GM12873 (cell line): ENCODE results near the gene ADARB1.

Experiments used
- TF ChIP-seq, protein P1 (sequence below): IDR thresholded peaks from 2 replicates; pipeline ENCODE4 v1.5.1; 2012; ENCODE audit warnings: low read depth, mild to moderate bottlenecking, moderate library complexity, low read length, control low read depth; ENCODE audit not compliant: insufficient read depth; ENCODE audit errors: missing control alignments

ADARB1 gene

DNA sequence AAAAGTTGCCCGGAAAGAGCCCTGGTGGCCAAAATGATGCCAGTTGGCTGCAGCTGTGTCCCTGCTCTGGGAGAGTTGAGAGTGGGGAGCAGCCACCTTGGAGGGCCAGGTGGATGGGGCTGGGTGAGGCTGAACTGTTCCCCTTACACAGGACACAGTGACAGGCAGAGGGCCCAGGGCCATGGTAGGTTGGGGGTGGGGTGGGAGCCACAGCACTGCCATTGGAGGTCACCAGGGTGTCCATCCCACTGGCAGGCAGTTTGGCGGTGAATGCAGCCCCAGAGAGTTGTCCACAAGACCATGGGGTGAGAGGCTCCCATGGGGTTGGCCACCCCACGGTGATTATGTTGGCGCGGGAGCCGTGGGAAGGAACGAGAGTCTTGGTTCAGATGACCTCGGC is 125.7 kb downstream of the ADARB1 start:
- TF ChIP-seq, protein P1, sequence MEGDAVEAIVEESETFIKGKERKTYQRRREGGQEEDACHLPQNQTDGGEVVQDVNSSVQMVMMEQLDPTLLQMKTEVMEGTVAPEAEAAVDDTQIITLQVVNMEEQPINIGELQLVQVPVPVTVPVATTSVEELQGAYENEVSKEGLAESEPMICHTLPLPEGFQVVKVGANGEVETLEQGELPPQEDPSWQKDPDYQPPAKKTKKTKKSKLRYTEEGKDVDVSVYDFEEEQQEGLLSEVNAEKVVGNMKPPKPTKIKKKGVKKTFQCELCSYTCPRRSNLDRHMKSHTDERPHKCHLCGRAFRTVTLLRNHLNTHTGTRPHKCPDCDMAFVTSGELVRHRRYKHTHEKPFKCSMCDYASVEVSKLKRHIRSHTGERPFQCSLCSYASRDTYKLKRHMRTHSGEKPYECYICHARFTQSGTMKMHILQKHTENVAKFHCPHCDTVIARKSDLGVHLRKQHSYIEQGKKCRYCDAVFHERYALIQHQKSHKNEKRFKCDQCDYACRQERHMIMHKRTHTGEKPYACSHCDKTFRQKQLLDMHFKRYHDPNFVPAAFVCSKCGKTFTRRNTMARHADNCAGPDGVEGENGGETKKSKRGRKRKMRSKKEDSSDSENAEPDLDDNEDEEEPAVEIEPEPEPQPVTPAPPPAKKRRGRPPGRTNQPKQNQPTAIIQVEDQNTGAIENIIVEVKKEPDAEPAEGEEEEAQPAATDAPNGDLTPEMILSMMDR = no peak

DNA sequence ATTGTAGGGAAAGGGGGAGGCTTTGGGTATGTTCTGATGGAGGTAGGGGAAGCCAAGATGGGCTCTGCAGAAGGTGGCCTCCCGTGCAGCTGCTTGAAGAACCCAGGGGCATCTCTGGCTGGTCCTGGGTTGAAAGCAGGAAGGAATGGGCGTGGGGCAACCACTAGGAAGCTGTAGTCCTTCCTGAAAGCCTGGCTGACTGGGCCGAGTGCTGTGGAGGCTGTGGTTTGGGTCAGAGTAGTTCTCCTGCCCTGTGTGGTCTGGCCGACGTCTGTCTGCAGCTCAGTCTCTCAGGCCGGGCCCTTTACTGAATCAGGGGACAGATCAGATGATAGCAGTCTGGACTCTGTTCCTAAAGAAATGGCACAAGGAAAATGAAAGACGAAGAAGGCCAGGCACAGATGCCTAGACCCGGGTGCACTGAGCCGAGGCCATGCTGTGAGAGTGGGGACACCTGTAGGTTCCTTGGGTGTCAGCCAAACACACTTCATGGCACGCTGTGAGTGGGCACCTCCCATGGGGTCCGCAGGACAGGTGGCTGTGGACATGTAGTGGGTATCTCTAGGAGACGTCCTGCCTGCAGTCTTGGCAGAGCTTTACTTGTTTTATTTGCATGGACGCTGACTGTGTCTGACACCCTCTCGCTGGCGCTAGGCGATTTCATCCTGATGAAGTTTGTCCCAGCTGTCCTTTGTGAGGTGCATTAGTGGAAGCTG is 126.4 kb downstream of the ADARB1 start:
- TF ChIP-seq, protein P1 = no peak

DNA sequence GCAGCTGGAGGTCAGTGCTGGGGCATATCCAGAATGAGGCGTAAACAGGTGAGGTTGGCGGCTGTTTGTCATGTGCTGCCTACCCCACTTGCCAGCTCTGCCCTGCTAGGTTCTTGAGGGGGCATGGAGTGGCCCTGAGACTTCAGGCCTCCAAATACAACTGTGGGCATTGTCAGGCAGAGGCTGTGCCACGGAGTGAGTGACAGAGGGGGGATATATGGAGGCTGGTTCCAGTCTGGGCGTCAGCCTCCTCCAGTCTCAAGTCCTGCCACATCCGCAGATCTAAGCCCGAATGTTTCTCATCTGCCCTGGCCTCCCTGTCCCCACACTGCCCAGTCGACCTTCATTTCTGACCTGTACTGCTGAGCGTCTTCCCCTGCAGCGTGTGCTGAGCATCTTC is 128.0 kb downstream of the ADARB1 start:
- TF ChIP-seq, protein P1 = no peak

DNA sequence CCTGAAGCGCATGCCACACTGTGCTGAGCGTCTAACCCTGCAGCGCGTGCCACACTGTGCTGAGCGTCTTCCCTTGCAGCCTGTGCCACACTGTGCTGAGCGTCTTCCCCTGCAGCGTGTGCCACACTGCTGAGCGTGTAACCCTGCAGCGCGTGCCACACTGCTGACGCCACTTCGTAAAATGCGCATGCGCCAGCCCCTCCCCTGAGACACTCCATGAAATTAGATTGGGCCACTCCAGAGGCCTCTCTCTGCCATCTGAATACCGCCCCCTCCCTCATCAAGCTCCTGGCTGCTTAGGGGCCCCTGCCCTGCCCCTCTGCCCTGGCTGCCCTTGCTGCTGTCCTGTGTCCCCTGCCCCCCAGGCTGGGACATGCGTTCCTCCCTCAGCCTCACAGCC is 128.5 kb downstream of the ADARB1 start:
- TF ChIP-seq, protein P1 = no peak

DNA sequence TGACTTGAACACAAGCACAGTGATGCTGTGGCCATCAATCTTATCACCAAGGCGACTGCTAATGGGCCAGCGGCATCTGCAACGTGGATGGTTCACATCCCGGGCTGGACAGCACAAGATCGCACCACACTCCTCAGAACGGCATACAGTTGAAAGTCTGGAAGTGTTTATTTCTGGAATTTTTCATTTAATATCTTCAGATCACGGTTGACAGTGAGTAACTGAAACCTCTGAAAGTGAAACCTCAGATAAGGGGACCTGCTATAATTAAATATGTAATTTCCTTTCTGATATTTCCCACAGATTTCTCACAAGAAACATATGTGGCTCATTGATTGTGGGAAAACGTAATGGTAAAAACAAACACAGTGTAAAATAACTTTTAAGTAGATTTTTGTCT is 129.6 kb downstream of the ADARB1 start:
- TF ChIP-seq, protein P1 = no peak

DNA sequence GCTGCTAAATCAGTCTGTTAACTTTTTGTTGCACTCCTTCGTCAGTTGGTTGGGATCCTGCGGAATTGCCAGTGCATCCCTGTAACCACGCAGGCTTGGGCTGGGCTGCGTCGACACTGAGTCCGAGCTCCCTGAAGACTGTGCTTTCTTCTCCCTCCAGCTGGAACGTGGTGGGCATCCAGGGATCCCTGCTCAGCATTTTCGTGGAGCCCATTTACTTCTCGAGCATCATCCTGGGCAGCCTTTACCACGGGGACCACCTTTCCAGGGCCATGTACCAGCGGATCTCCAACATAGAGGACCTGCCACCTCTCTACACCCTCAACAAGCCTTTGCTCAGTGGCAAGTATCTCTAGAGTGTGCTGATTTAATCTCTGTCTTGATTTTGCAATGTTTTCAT is 130.0 kb downstream of the ADARB1 start:
- TF ChIP-seq, protein P1 = no peak

DNA sequence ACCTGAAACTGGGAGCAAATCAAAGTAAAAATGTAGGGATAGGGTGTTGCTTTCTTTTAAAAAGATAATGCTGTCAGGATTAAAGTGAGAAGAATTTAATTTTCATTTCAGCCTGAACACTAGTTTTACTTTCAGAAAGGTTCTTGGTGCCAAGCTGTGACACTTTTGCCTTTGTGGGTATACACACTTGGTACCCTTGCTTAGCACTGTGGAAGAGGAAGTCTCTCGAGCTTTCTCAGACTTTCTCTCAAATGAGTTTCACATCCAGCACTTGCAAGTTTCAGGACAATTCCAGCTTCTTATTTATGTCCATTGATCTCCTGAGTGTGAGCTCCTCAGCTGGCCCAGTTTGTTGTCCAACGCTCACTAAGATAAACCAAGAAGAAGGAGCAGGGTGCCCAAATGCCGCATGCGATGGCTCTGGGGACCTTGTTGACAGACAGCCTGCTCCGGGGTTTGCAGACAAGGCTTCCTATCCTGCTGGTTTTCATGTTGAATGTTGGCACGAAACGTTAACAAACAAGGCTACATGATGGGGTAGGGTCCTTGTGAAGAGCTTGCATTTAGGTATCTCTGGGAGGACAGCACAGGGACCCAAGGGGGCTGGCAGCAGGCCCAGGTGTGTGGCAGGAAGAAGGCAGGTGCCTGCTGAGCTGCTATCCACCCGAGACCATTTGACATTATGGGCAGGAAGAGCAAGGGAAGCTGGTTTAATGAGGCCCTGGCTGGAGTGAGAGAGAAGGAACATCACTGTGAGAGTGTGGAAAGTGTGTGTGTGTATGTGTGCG is 133.7 kb downstream of the ADARB1 start:
- TF ChIP-seq, protein P1 = no peak
